HEK293 (cell line): ENCODE results near the gene RRP15.

Experiments
- CTCF ChIA-PET: fragments of 350-600 bp; formaldehyde crosslinking; extraction: SDS; loops from one replicate; lab custom pipeline; 2021; ENCODE audit warnings: antibody characterized with exemption; lab: Yijun Ruan, JAX
- POLR2A ChIA-PET: fragments of 300-600 bp; formaldehyde crosslinking; extraction: SDS; loops from one replicate; lab custom pipeline; 2020; ENCODE audit warnings: antibody characterized with exemption, inconsistent platforms; lab: Yijun Ruan, JAX
- H3K27ac ChIP-seq: fragments of 200-500 bp; sonication (Bioruptor generic); 2 replicates; pipeline ENCODE4 v1.5.1; 2014; ENCODE audit warnings: low read depth, low read length, control low read depth, inconsistent platforms; ENCODE audit errors: extremely low read depth
- H3K36me3 ChIP-seq, 2 experiments: fragments of 200-500 bp in 1 of 2; sonication (Bioruptor generic) in 1 of 2; 1 replicate in 1 of 2; 2 replicates in 1 of 2; pipeline ENCODE4 v1.5.1; 2014 to 2017; ENCODE audit warnings: inconsistent platforms in 2 of 2, low read length in 2 of 2; ENCODE audit not compliant: control insufficient read depth in 2 of 2, insufficient read depth in 1 of 2
- H3K4me1 ChIP-seq: fragments of 200-500 bp; sonication (Bioruptor generic); 2 replicates; pipeline ENCODE4 v1.5.1; 2014; ENCODE audit warnings: mild to moderate bottlenecking, low read length, inconsistent platforms; ENCODE audit not compliant: control insufficient read depth, insufficient read depth
- H3K4me3 ChIP-seq: 2 replicates; pipeline ENCODE4 v1.5.1; 2011; ENCODE audit warnings: low read depth, mild to moderate bottlenecking, control low read depth, low read length, moderate library complexity
- H3K9me3 ChIP-seq: fragments of 200-500 bp; sonication (Bioruptor generic); 2 replicates; pipeline ENCODE4 v1.5.1; 2014; ENCODE audit warnings: low read depth, low read length, inconsistent platforms; ENCODE audit not compliant: control insufficient read depth, insufficient read depth
- BCL11A ChIP-seq: fragments of 450-650 bp; formaldehyde crosslinking; IDR thresholded peaks from 2 replicates; pipeline ENCODE4 v1.5.1; 2016; ENCODE audit warnings: low read depth, missing biosample characterization, missing genetic modification characterization
- CTCF ChIP-seq: fragments of 450-650 bp; formaldehyde crosslinking; IDR thresholded peaks from 2 replicates; pipeline ENCODE4 v1.5.1; 2016; ENCODE audit warnings: missing biosample characterization, missing genetic modification characterization
- EGR2 ChIP-seq: fragments of 450-650 bp; formaldehyde crosslinking; IDR thresholded peaks from 2 replicates; pipeline ENCODE4 v1.5.1; 2016; ENCODE audit warnings: low read depth, missing biosample characterization, missing genetic modification characterization
- MEIS1 ChIP-seq: sonication (generic); formaldehyde crosslinking; IDR thresholded peaks from 2 replicates; pipeline ENCODE4 v1.8.1; 2022; ENCODE audit warnings: missing genetic modification reagents, mild to moderate bottlenecking, borderline replicate concordance
- PRDM1 ChIP-seq: fragments of 450-650 bp; formaldehyde crosslinking; IDR thresholded peaks from 2 replicates; pipeline ENCODE4; 2016; ENCODE audit warnings: missing biosample characterization, missing genetic modification characterization
- SALL2 ChIP-seq: fragments of 450-650 bp; formaldehyde crosslinking; IDR thresholded peaks from 2 replicates; pipeline ENCODE4 v1.5.0; 2017; ENCODE audit warnings: missing biosample characterization, mild to moderate bottlenecking, missing genetic modification characterization, borderline replicate concordance
- ZBTB17 ChIP-seq: fragments of 450-650 bp; formaldehyde crosslinking; IDR thresholded peaks from 2 replicates; pipeline ENCODE4 v1.5.1; 2016; ENCODE audit warnings: missing biosample characterization, missing genetic modification characterization
- ZEB2 ChIP-seq: fragments of 450-650 bp; formaldehyde crosslinking; IDR thresholded peaks from 2 replicates; pipeline ENCODE4 v1.5.1; 2016; ENCODE audit warnings: missing biosample characterization, missing genetic modification characterization
- ZNF148 ChIP-seq: fragments of 450-650 bp; formaldehyde crosslinking; IDR thresholded peaks from 2 replicates; pipeline ENCODE4 v1.5.0; 2017; ENCODE audit warnings: missing biosample characterization, missing genetic modification characterization, borderline replicate concordance
- ZNF223 ChIP-seq: fragments of 450-650 bp; formaldehyde crosslinking; IDR thresholded peaks from 2 replicates; pipeline ENCODE4 v1.5.1; 2016; ENCODE audit warnings: missing biosample characterization, missing genetic modification characterization
- ZNF335 ChIP-seq: fragments of 450-650 bp; formaldehyde crosslinking; conservative IDR thresholded peaks from 2 replicates; pipeline ENCODE4 v1.5.1; 2016; ENCODE audit warnings: missing biosample characterization, missing genetic modification characterization
- ZNF350 ChIP-seq: fragments of 450-650 bp; formaldehyde crosslinking; IDR thresholded peaks from 2 replicates; pipeline ENCODE4 v1.5.0; 2017; ENCODE audit warnings: missing biosample characterization, mild to moderate bottlenecking, missing genetic modification characterization
- ZNF354C ChIP-seq: fragments of 450-650 bp; formaldehyde crosslinking; IDR thresholded peaks from 2 replicates; pipeline ENCODE4 v1.5.1; 2016; ENCODE audit warnings: missing biosample characterization, missing genetic modification characterization, low read depth, borderline replicate concordance
- ZNF37A ChIP-seq: fragments of 450-650 bp; IDR thresholded peaks from 2 replicates; pipeline ENCODE4 v1.5.1; 2018; ENCODE audit warnings: missing biosample characterization, missing genetic modification characterization
- ZNF433 ChIP-seq: fragments of 450-650 bp; formaldehyde crosslinking; IDR thresholded peaks from 2 replicates; pipeline ENCODE4 v1.5.1; 2016; ENCODE audit warnings: missing biosample characterization, missing genetic modification characterization, low read depth
- ZNF514 ChIP-seq: fragments of 450-650 bp; formaldehyde crosslinking; IDR thresholded peaks from 2 replicates; pipeline ENCODE4 v1.5.1; 2016; ENCODE audit warnings: missing biosample characterization, missing genetic modification characterization
- ZNF521 ChIP-seq: fragments of 450-650 bp; formaldehyde crosslinking; IDR thresholded peaks from 2 replicates; pipeline ENCODE4 v1.5.1; 2017; ENCODE audit warnings: missing biosample characterization, mild to moderate bottlenecking, missing genetic modification characterization
- ZNF560 ChIP-seq: fragments of 450-650 bp; formaldehyde crosslinking; IDR thresholded peaks from 2 replicates; pipeline ENCODE4 v1.5.1; 2017; ENCODE audit warnings: missing biosample characterization, missing genetic modification characterization, borderline replicate concordance
- ZNF610 ChIP-seq: fragments of 450-650 bp; formaldehyde crosslinking; IDR thresholded peaks from 2 replicates; pipeline ENCODE4 v1.5.1; 2016; ENCODE audit warnings: missing biosample characterization, missing genetic modification characterization, borderline replicate concordance
- ZNF624 ChIP-seq: fragments of 450-650 bp; formaldehyde crosslinking; IDR thresholded peaks from 2 replicates; pipeline ENCODE4 v1.5.1; 2017; ENCODE audit warnings: missing biosample characterization, missing genetic modification characterization
- ZNF677 ChIP-seq: fragments of 450-650 bp; IDR thresholded peaks from 2 replicates; pipeline ENCODE4 v1.5.0; 2018; ENCODE audit warnings: missing biosample characterization, mild to moderate bottlenecking, missing genetic modification characterization, moderate library complexity
- ZNF776 ChIP-seq: fragments of 450-650 bp; formaldehyde crosslinking; IDR thresholded peaks from 2 replicates; pipeline ENCODE4 v1.5.0; 2017; ENCODE audit warnings: missing biosample characterization, missing genetic modification characterization, borderline replicate concordance
- ZNF792 ChIP-seq: fragments of 450-650 bp; formaldehyde crosslinking; IDR thresholded peaks from 2 replicates; pipeline ENCODE4 v1.5.1; 2016; ENCODE audit warnings: missing biosample characterization, missing genetic modification characterization
- ZNF830 ChIP-seq: fragments of 450-650 bp; IDR thresholded peaks from 2 replicates; pipeline ENCODE4 v1.5.0; 2018; ENCODE audit warnings: missing biosample characterization, missing genetic modification characterization, low read depth, mild to moderate bottlenecking, moderate library complexity
- ZSCAN23 ChIP-seq: fragments of 450-650 bp; formaldehyde crosslinking; IDR thresholded peaks from 2 replicates; pipeline ENCODE4 v1.5.1; 2016; ENCODE audit warnings: missing biosample characterization, missing genetic modification characterization
- TF ChIP-seq, protein P1 (sequence below): fragments of 450-650 bp; formaldehyde crosslinking; IDR thresholded peaks from 2 replicates; pipeline ENCODE4 v1.5.1; 2016; ENCODE audit warnings: missing biosample characterization, missing genetic modification characterization, borderline replicate concordance

RRP15 gene

DNA sequence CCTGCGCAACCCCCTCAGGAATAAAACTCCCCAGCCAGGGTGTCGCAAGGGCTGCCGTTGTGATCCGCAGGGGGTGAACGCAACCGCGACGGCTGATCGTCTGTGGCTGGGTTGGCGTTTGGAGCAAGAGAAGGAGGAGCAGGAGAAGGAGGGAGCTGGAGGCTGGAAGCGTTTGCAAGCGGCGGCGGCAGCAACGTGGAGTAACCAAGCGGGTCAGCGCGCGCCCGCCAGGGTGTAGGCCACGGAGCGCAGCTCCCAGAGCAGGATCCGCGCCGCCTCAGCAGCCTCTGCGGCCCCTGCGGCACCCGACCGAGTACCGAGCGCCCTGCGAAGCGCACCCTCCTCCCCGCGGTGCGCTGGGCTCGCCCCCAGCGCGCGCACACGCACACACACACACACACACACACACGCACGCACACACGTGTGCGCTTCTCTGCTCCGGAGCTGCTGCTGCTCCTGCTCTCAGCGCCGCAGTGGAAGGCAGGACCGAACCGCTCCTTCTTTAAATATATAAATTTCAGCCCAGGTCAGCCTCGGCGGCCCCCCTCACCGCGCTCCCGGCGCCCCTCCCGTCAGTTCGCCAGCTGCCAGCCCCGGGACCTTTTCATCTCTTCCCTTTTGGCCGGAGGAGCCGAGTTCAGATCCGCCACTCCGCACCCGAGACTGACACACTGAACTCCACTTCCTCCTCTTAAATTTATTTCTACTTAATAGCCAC, 60.7 kb downstream of the RRP15 start (continued):
- TF ChIP-seq EGR2 (tag by site-specific recombination) (peak; percentile 53), ZNF610 (tag by site-specific recombination) (no peak), ZNF514 (tag by site-specific recombination) (no peak), ZEB2 (0 out of 2 replicates have a peak, but pooled peaks have one; percentile 14), ZNF350 (tag by site-specific recombination) (no peak), ZNF792 (tag by site-specific recombination) (no peak), BCL11A (no peak), ZSCAN23 (tag by site-specific recombination) (no peak), ZNF624 (no peak), ZNF37A (no peak)
- TF ChIP-seq, protein P1, sequence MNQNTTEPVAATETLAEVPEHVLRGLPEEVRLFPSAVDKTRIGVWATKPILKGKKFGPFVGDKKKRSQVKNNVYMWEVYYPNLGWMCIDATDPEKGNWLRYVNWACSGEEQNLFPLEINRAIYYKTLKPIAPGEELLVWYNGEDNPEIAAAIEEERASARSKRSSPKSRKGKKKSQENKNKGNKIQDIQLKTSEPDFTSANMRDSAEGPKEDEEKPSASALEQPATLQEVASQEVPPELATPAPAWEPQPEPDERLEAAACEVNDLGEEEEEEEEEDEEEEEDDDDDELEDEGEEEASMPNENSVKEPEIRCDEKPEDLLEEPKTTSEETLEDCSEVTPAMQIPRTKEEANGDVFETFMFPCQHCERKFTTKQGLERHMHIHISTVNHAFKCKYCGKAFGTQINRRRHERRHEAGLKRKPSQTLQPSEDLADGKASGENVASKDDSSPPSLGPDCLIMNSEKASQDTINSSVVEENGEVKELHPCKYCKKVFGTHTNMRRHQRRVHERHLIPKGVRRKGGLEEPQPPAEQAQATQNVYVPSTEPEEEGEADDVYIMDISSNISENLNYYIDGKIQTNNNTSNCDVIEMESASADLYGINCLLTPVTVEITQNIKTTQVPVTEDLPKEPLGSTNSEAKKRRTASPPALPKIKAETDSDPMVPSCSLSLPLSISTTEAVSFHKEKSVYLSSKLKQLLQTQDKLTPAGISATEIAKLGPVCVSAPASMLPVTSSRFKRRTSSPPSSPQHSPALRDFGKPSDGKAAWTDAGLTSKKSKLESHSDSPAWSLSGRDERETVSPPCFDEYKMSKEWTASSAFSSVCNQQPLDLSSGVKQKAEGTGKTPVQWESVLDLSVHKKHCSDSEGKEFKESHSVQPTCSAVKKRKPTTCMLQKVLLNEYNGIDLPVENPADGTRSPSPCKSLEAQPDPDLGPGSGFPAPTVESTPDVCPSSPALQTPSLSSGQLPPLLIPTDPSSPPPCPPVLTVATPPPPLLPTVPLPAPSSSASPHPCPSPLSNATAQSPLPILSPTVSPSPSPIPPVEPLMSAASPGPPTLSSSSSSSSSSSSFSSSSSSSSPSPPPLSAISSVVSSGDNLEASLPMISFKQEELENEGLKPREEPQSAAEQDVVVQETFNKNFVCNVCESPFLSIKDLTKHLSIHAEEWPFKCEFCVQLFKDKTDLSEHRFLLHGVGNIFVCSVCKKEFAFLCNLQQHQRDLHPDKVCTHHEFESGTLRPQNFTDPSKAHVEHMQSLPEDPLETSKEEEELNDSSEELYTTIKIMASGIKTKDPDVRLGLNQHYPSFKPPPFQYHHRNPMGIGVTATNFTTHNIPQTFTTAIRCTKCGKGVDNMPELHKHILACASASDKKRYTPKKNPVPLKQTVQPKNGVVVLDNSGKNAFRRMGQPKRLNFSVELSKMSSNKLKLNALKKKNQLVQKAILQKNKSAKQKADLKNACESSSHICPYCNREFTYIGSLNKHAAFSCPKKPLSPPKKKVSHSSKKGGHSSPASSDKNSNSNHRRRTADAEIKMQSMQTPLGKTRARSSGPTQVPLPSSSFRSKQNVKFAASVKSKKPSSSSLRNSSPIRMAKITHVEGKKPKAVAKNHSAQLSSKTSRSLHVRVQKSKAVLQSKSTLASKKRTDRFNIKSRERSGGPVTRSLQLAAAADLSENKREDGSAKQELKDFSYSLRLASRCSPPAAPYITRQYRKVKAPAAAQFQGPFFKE (tag by site-specific recombination) = no peak
- TF ChIP-seq, all 188 proteins: peak for 50

- CTCF ChIA-PET = interaction anchor here (0.6 to 1.6 kb wide), 3 partner anchors 14 to 138 kb away, joined by 3 to 5 read pairs (median 4); no protein-coding TSS in a partner anchor
- H3K36me3 ChIP-seq = no peaks in the 10 kb centered on the region
- peak overlapping the region; percentile 59; the same call in 1 of the 2 replicates for H3K27ac ChIP-seq
- H3K4me3 ChIP-seq = peak overlapping the region; percentile 64
- peaks cover 3% of the 10 kb centered on the region for H3K4me1 ChIP-seq
- H3K9me3 ChIP-seq = no peaks in the 10 kb centered on the region
- POLR2A ChIA-PET = interaction anchor here (1.0 to 2.0 kb wide), 7 partner anchors 10 to 841 kb away, joined by 3 to 11 read pairs (median 3); no protein-coding TSS in a partner anchor
- TF ChIP-seq ZNF354C (tag by site-specific recombination) (no peak), ZNF521 (no peak), ZNF830 (tag by site-specific recombination) (no peak), ZNF433 (tag by site-specific recombination) (no peak), ZNF223 (tag by site-specific recombination) (no peak), MEIS1 (no peak), SALL2 (no peak), CTCF (tag by site-specific recombination) (no peak), ZNF148 (tag by site-specific recombination) (no peak), ZNF776 (no peak), ZNF335 (peak; percentile 69; the same call in 1 of the 2 replicates), ZNF560 (tag by site-specific recombination) (no peak), ZBTB17 (peak; percentile 30), ZNF677 (no peak), PRDM1 (tag by site-specific recombination) (peak; percentile 63; the same call in 1 of the 2 replicates)
These were observed 61.5 kb downstream of the RRP15 start for GRCh38 chr1:218346391-218347204.
